Astrocyte of the cerebellum (primary cell): ENCODE data around the gene INPP4B.

Experiments
- DNase-seq: peaks from one replicate; pipeline ENCODE4 v3.0.0-alpha.2; 2011; ENCODE audit warnings: low read depth
- H3K4me3 ChIP-seq: 2 replicates; pipeline ENCODE4 v1.5.1; 2011; ENCODE audit warnings: mild to moderate bottlenecking, low read depth, low read length, moderate library complexity
- CTCF ChIP-seq: IDR thresholded peaks from 2 replicates; pipeline ENCODE4 v1.5.1; 2012; ENCODE audit warnings: low read length, low read depth, moderate library complexity, mild to moderate bottlenecking; ENCODE audit errors: missing control alignments
- in situ Hi-C: cut with HindIII; loops from 2 replicates; pipeline ENCODE4 v1.10.0; 2017; ENCODE audit warnings: low sequenced_read_pairs

The INPP4B gene

GRCh38 chr4:142363686-142364085 is 482.4 kb downstream of the INPP4B start:
- no peak for TF ChIP-seq CTCF
- no peak overlapping the region for H3K4me3 ChIP-seq
- no peak for DNase-seq
- in situ Hi-C loops, result no loop called here

GRCh38 chr4:142361981-142362380 is 484.1 kb downstream of the INPP4B start:
- in situ Hi-C loops, result no loop called here
- TF ChIP-seq CTCF, result no peak
- no peak for DNase-seq
- H3K4me3 ChIP-seq, result no peak overlapping the region

- in situ Hi-C loops, result no loop called here
- no peak for TF ChIP-seq CTCF
- H3K4me3 ChIP-seq, result no peak overlapping the region
- no peak for DNase-seq
Observed at GRCh38 chr4:142360657-142361056, 485.4 kb downstream of the INPP4B start.

- TF ChIP-seq CTCF, result no peak
- in situ Hi-C loops, result loop anchor here (10.0 kb wide), 1 partner anchor 486 kb away; the partner anchor contains the start of gene INPP4B
- no peak overlapping the region for H3K4me3 ChIP-seq
- no peak for DNase-seq
Observed at GRCh38 chr4:142358656-142359055, 487.4 kb downstream of the INPP4B start.

GRCh38 chr4:142356801-142357200 is 489.3 kb downstream of the INPP4B start:
- TF ChIP-seq CTCF, result no peak
- no peak for DNase-seq
- in situ Hi-C loops, result loop anchor here (10.0 kb wide), 1 partner anchor 488 kb away; the partner anchor contains the start of gene INPP4B
- H3K4me3 ChIP-seq, result no peak overlapping the region

GRCh38 chr4:142356118-142356759 is 489.9 kb downstream of the INPP4B start:
- DNase-seq, result no peak
- in situ Hi-C loops, result loop anchor here (10.0 kb wide), 1 partner anchor 489 kb away; the partner anchor contains the start of gene INPP4B
- H3K4me3 ChIP-seq, result no peak overlapping the region
- no peak for TF ChIP-seq CTCF
